Adrenal gland (tissue), 12 donors: ENCODE measurements around the gene ARHGEF28. TPM values are rescaled to one million over a fixed set of nuclear protein-coding genes. Genes with fewer than 3 reads are reported as not detected.

Source experiments
- DNase-seq, 7 donors: peaks; one replicate each; pipeline ENCODE4 v3.0.0-alpha.2; 2019 to 2020
- H3K27ac ChIP-seq, 5 donors: fragments of 200-600 bp; sonication (generic) in 4 of 5; 1 replicate in 3 of 5; 2 replicates in 2 of 5; pipeline versions ENCODE4 v1.5.1 to v1.8.0; 2016 to 2020; ENCODE audit warnings: mild to moderate bottlenecking in 1 of 5
- H3K27me3 ChIP-seq: fragments of 200-600 bp; 2 replicates; pipeline ENCODE4 v1.8.0; 2021
- H3K36me3 ChIP-seq, 2 donors: fragments of 200-600 bp; replicated peaks in 1 of 2; 1 replicate in 1 of 2; 2 replicates in 1 of 2; pipeline versions ENCODE4 v1.5.1 to v1.8.0; 2018 to 2022
- H3K4me1 ChIP-seq, 2 donors: fragments of 200-600 bp; replicated peaks in 1 of 2; 1 replicate in 1 of 2; 2 replicates in 1 of 2; pipeline versions ENCODE4 v1.5.1 to v1.8.0; 2018 to 2021
- H3K4me3 ChIP-seq, 4 donors: fragments of 200-600 bp; sonication (generic) in 3 of 4; one replicate each; pipeline ENCODE4 v1.5.1; 2016 to 2018
- H3K9me3 ChIP-seq, 3 donors: fragments of 200-600 bp; sonication (generic) in 1 of 3; replicated peaks in 1 of 3; 1 replicate in 2 of 3; 2 replicates in 1 of 3; pipeline versions ENCODE4 v1.5.1 to v1.8.0; 2016 to 2021
- POLR2A ChIP-seq, 2 donors: fragments of 450-650 bp; IDR thresholded peaks; one replicate each; pipeline ENCODE4 v1.6.1; 2017; ENCODE audit warnings: antibody characterized with exemption in 2 of 2, mild to moderate bottlenecking in 2 of 2, moderate library complexity in 1 of 2
- WGBS, 4 donors: extraction: QIAGEN DNeasy Blood & Tissue Kit in 2 of 4; methylation state at CpG; one replicate each; pipeline versions ENCODE4 v1.1.5 to v1.1.7; 2013 to 2017; 5-methylcytosine and 5-hydroxymethylcytosine counted together
- intact Hi-C, 2 donors: fragments of 100-400 bp; cut with DNase I; formaldehyde crosslinking; loops; one replicate each; pipeline versions ENCODE4 v1.14.1 to v1.15.0; 2022 to 2023
- polyA plus RNA-seq, 3 donors: library from polyadenylated mRNA; stranded (reverse); fragments of 200-250 nt in 2 of 3; fragments of 350-450 nt in 1 of 3; fragmentation: Illumina TruSeq in 1 of 3; extraction: RNeasy Lipid Tissue Mini Kit (QIAGEN cat#74804) in 1 of 3; gene quantifications; one replicate each; pipeline ENCODE4 v1.2.3, GENCODE V29; 2013 to 2014
- total RNA-seq, 9 donors: library from RNA; depleted of rRNA in 4 of 9; stranded (reverse); fragments of >200 nt in 4 of 9; fragments of 120-200 nt in 1 of 9; fragmentation: NEBNext Ultra II Directional in 1 of 9; extraction: Animal tissue kit (Norgen Biotek cat#: 25700) in 1 of 9; gene quantifications; one replicate each; pipeline versions ENCODE4 v1.1.0 to v1.2.4, GENCODE V29; 2013 to 2023
- TF ChIP-seq, protein P1 (sequence below), 6 experiments: fragments of 450-650 bp in 4 of 6; fragments of 200-600 bp in 2 of 6; sonication (generic) in 1 of 6; IDR thresholded peaks; 1 replicate in 5 of 6; 2 replicates in 1 of 6; pipeline versions ENCODE4 v1.5.1 to v1.8.0; 2016 to 2021; ENCODE audit warnings: antibody characterized with exemption in 6 of 6, mild to moderate bottlenecking in 2 of 6, moderate library complexity in 1 of 6
- donor health status: healthy with polysubstance abuse.
- donor health status: Bipolar disorder and iron deficiency.
- donor health status: DM: yes; HTN: yes; CAD: no.
- donor health status: DM: no; HTN: no; CAD: no.
- donor health status: DM: no; HTN: no; CAD: no.
- donor health status: DM: yes; HTN: yes; CAD: no.

The ARHGEF28 gene
- total and polyA plus RNA-seq, 12 donors: 25.3 to 138 (median 42.4) TPM

DNA sequence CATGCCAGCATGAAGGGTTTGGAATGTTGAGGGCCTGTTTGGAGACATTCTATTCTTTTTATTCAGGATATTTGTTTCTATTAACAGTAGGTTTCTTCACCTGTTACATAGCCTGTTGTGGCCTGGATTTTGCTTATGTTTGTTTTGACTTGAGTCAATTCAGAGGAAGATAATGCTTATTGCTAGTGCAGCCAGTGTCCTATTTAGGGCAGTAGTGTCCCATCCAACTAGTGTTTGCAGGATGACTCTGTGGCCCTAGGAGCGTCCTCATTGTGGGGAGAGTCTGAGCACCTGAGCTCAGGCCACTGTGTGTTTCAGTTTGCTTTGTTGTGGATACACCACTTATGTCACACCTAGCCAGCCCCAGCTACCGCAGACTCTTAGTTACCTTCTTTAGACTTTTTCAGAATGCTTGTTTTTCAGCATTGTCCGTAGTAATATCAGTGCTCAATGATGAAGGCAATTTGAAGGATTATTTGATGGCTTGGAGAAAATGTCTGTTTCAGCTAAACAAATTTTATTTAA lies 90.3 kb downstream of the ARHGEF28 start:
- intact Hi-C loops: no loop called here
- DNase-seq: no peak
- TF ChIP-seq POLR2A (IDR thresholded peaks at IDR 0.05): no peak
- TF ChIP-seq, protein P1, sequence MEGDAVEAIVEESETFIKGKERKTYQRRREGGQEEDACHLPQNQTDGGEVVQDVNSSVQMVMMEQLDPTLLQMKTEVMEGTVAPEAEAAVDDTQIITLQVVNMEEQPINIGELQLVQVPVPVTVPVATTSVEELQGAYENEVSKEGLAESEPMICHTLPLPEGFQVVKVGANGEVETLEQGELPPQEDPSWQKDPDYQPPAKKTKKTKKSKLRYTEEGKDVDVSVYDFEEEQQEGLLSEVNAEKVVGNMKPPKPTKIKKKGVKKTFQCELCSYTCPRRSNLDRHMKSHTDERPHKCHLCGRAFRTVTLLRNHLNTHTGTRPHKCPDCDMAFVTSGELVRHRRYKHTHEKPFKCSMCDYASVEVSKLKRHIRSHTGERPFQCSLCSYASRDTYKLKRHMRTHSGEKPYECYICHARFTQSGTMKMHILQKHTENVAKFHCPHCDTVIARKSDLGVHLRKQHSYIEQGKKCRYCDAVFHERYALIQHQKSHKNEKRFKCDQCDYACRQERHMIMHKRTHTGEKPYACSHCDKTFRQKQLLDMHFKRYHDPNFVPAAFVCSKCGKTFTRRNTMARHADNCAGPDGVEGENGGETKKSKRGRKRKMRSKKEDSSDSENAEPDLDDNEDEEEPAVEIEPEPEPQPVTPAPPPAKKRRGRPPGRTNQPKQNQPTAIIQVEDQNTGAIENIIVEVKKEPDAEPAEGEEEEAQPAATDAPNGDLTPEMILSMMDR (IDR thresholded peaks at IDR 0.05): no peak
- no peak overlapping the region for H3K27ac ChIP-seq
- H3K36me3 ChIP-seq: no peaks in the 10 kb centered on the region
- no peaks in the 10 kb centered on the region for H3K27me3 ChIP-seq
- peaks cover 31 to 39% of the 10 kb centered on the region in 2 donors for H3K4me1 ChIP-seq
- 96 to 98% (median 97%) methylated on average over 2 to 3 of the region's 3 CpGs for WGBS, 4 donors
- no peaks in the 10 kb centered on the region for H3K9me3 ChIP-seq
- no peak overlapping the region for H3K4me3 ChIP-seq

DNA sequence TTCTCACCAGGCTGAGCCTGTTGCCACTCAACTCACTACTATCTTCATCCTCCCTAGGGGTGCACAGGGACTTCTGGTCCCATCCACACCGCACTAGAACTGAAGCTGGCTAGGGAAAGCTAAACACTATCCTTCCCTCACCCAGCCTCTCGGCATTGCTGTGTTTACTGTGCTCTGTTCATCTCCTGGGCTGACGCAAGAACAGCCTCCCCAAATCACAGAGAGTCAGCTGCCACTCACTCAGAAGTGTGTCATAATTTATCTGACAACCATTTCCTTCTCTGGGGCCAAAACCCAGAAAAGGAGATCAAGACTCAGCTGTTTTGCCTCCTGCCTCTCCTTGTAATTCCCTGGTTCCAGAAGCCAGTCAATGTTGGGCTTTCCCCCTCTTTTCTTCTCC lies 92.8 kb downstream of the ARHGEF28 start:
- TF ChIP-seq, protein P1 (IDR thresholded peaks at IDR 0.05): no peak
- TF ChIP-seq POLR2A (IDR thresholded peaks at IDR 0.05): no peak
- H3K4me1 ChIP-seq: peaks cover 23 to 45% of the 10 kb centered on the region in 2 donors
- no peak overlapping the region for H3K27ac ChIP-seq
- intact Hi-C loops: no loop called here
- H3K9me3 ChIP-seq: no peaks in the 10 kb centered on the region
- no peak overlapping the region for H3K4me3 ChIP-seq
- no peaks in the 10 kb centered on the region for H3K36me3 ChIP-seq
- no peaks in the 10 kb centered on the region for H3K27me3 ChIP-seq
- WGBS, 4 donors: 93 to 100% (median 95%) methylated on average over 3 of the region's 3 CpGs
- DNase-seq: no peak

DNA sequence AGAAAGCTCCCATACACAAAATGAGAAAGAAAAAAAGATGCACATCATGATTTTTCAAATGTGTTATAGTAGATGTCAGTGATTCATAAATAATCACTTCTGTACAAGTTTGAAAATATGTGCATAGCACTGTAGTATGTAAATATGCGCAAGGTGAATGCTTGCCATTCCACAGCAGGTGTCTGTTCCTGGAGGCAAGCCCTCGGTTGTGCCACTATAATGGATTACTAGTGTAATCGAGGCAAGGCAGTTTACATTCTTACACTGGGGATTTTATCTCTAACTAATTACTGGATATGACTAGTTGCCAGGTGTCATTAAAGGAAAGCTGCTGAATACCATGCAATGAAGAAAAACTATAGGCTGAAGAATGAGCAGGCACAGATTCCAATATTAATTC lies 93.6 kb downstream of the ARHGEF28 start:
- TF ChIP-seq, protein P1 (IDR thresholded peaks at IDR 0.05): no peak
- no peak for TF ChIP-seq POLR2A (IDR thresholded peaks at IDR 0.05)
- DNase-seq: no peak
- Histone ChIP-seq H3K36me3 (no peaks in the 10 kb centered on the region), H3K9me3 (no peaks in the 10 kb centered on the region), H3K4me3 (no peak overlapping the region), H3K27me3 (no peaks in the 10 kb centered on the region), H3K4me1 (peaks cover 14 to 39% of the 10 kb centered on the region in 2 donors), H3K27ac (no peak overlapping the region)
- intact Hi-C loops: no loop called here
- WGBS, 4 donors: 77 to 87% (median 85%) methylated on average over 3 of the region's 3 CpGs

DNA sequence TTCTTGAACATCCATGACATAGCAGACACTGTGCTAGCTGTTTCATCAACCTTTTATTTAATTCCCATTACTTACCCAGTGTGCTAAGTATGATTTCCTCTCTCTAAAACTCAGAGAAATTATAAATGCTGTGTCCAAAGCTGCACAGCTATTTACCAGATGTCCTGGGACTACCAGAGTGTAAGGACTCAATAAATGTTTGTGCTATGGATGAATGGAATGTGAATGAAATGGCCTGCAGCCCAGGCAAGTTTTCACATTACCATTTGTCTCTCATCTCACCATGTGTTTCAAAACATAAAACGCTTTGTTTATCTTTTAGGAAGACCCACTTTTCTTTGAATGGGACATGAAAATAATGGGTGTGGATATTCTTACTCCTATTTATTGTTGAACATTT lies 96.2 kb downstream of the ARHGEF28 start:
- no peak for DNase-seq
- H3K36me3 ChIP-seq: no peaks in the 10 kb centered on the region
- H3K4me3 ChIP-seq: no peak overlapping the region
- H3K27me3 ChIP-seq: no peaks in the 10 kb centered on the region
- TF ChIP-seq, protein P1 (IDR thresholded peaks at IDR 0.05): no peak
- no peak for TF ChIP-seq POLR2A (IDR thresholded peaks at IDR 0.05)
- H3K9me3 ChIP-seq: no peaks in the 10 kb centered on the region
- WGBS, 4 donors: 39 to 54% (median 47%) methylated on average over 1 of the region's 1 CpG
- peaks cover 8 to 36% of the 10 kb centered on the region in 2 donors for H3K4me1 ChIP-seq
- H3K27ac ChIP-seq: no peak overlapping the region
- intact Hi-C loops: no loop called here
